22Rv1 (cell line): Measurements from ENCODE around the gene PACS1.

ENCODE experiments used
- CTCF ChIP-seq: fragments of 450-650 bp; IDR thresholded peaks from 2 replicates; pipeline ENCODE4 v1.5.1; 2017; ENCODE audit warnings: mild to moderate bottlenecking
- ZFX ChIP-seq: fragments of 450-650 bp; IDR thresholded peaks from 2 replicates; pipeline ENCODE4 v1.6.1; 2017; ENCODE audit warnings: antibody characterized with exemption, borderline replicate concordance

- TF ChIP-seq CTCF (no peak), ZFX (no peak)
Measured at GRCh38 chr11:66154109-66154508, 84.0 kb downstream of the PACS1 start.
